HepG2 (cell line): ENCODE measurements around the gene CDCP1. TPM values are rescaled to one million over a fixed set of nuclear protein-coding genes. Genes with fewer than 3 reads are reported as not detected.

ENCODE experiments used
- ATAC-seq: fragments of 200-7000 bp; cut with Tn5 transposase; 3 replicates; pipeline ENCODE4 v1.9.1; 2020; ENCODE audit warnings: mild to moderate bottlenecking, moderate library complexity
- BruUV-seq: library from RNA; stranded (reverse); fragments of 400-500 nt; replicated peaks from 2 replicates; lab custom pipeline; 2021; lab: Mats Ljungman, UMichigan
- CTCF ChIA-PET: fragments of 300-600 bp; formaldehyde crosslinking; extraction: SDS; loops from one replicate; lab custom pipeline; 2021; ENCODE audit warnings: low total read pairs, inconsistent platforms, low intra/inter-chr PET ratio; lab: Yijun Ruan, JAX
- POLR2A ChIA-PET: fragments of 350-600 bp; sonication (Branson Sonifier 250); formaldehyde crosslinking; loops from one replicate; lab custom pipeline; 2020; ENCODE audit warnings: antibody characterized with exemption, inconsistent platforms; lab: Yijun Ruan, JAX
- DNase-seq: peaks from one replicate; pipeline ENCODE4 v3.0.0-alpha.2; 2015; ENCODE audit warnings: low spot score
- FAIRE-seq: peaks from 3 replicates; lab custom pipeline; 2011; peaks lifted over from hg19 to GRCh38; lab: Jason Lieb, UNC
- H2AFZ ChIP-seq: one replicate; pipeline ENCODE4 v1.6.1; 2011; ENCODE audit warnings: low read length, inconsistent platforms
- H3K27ac ChIP-seq: fragments of 300-600 bp; 3 replicates; pipeline ENCODE4 v1.8.0; 2011; ENCODE audit warnings: mixed run types, mild to moderate bottlenecking, mixed read lengths, low read length, inconsistent platforms; ENCODE audit not compliant: insufficient read depth; ENCODE audit errors: extremely low read length
- H3K27me3 ChIP-seq, 2 experiments: fragments of 200-600 bp in 1 of 2; 2 replicates in 1 of 2; 3 replicates in 1 of 2; pipeline versions ENCODE4 v1.6.0 to v1.8.0; 2011; ENCODE audit warnings: low read length in 2 of 2, mild to moderate bottlenecking in 2 of 2, moderate library complexity in 2 of 2, inconsistent platforms in 1 of 2; ENCODE audit not compliant: insufficient read depth in 2 of 2, control insufficient read depth in 1 of 2
- H3K36me3 ChIP-seq, 2 experiments: fragments of 200-600 bp in 1 of 2; replicated peaks in 1 of 2; 2 replicates in 1 of 2; 3 replicates in 1 of 2; pipeline versions ENCODE4 v1.5.1 to v1.8.0; 2011; ENCODE audit warnings: low read length in 2 of 2, inconsistent platforms in 1 of 2; ENCODE audit not compliant: insufficient read depth in 2 of 2, control insufficient read depth in 1 of 2
- H3K4me1 ChIP-seq: 2 replicates; pipeline ENCODE4 v1.5.1; 2012; ENCODE audit warnings: low read length, inconsistent platforms; ENCODE audit not compliant: insufficient read depth
- H3K4me2 ChIP-seq: 2 replicates; pipeline ENCODE4 v1.6.0; 2011; ENCODE audit warnings: low read depth, low read length, inconsistent platforms
- H3K4me3 ChIP-seq, 3 experiments: fragments of 200-600 bp in 1 of 3; sonication (generic), shearing (Covaris generic) in 1 of 3; replicated peaks in 1 of 3; 2 replicates each; pipeline ENCODE4 v1.5.1; 2011 to 2016; ENCODE audit warnings: low read length in 3 of 3, inconsistent platforms in 2 of 3, low read depth in 2 of 3, mild to moderate bottlenecking in 2 of 3, control low read depth in 1 of 3, mixed read lengths in 1 of 3; ENCODE audit not compliant: insufficient read depth in 1 of 3
- H3K79me2 ChIP-seq: one replicate; pipeline ENCODE4 v1.6.1; 2011; ENCODE audit warnings: low read length, inconsistent platforms; ENCODE audit not compliant: insufficient read depth
- H3K9ac ChIP-seq: 2 replicates; pipeline ENCODE4 v1.6.0; 2011; ENCODE audit warnings: mild to moderate bottlenecking, low read depth, low read length, inconsistent platforms; ENCODE audit not compliant: insufficient read depth
- H3K9me3 ChIP-seq: 2 replicates; pipeline ENCODE4 v1.5.1; 2012; ENCODE audit warnings: mild to moderate bottlenecking, low read length
- H4K20me1 ChIP-seq: 2 replicates; pipeline ENCODE4 v1.6.0; 2011; ENCODE audit warnings: inconsistent platforms, mild to moderate bottlenecking, low read length, moderate library complexity; ENCODE audit not compliant: insufficient read depth
- CEBPB ChIP-seq: IDR thresholded peaks from 2 replicates; pipeline ENCODE4 v1.6.1; 2011; ENCODE audit warnings: low read depth, low read length, improper control_type of control experiment, borderline replicate concordance
- EED ChIP-seq: sonication (generic); formaldehyde crosslinking; IDR thresholded peaks from 2 replicates; pipeline ENCODE4 v1.5.0; 2020; ENCODE audit warnings: mild to moderate bottlenecking, missing genetic modification reagents
- GABPB1 ChIP-seq: IDR thresholded peaks from 2 replicates; pipeline ENCODE4 v1.6.1; 2016; ENCODE audit warnings: mild to moderate bottlenecking, missing genetic modification reagents, moderate library complexity, missing compliant biosample characterization
- KLF15 ChIP-seq: sonication (generic); formaldehyde crosslinking; IDR thresholded peaks from 2 replicates; pipeline ENCODE4 v1.8.1; 2023; ENCODE audit warnings: borderline replicate concordance, mild to moderate bottlenecking, inconsistent platforms, missing genetic modification reagents, mixed read lengths
- MXI1 ChIP-seq: IDR thresholded peaks from 3 replicates; pipeline ENCODE4 v1.6.1; 2012; ENCODE audit warnings: low read depth, low read length, inconsistent platforms, borderline replicate concordance
- TBL1XR1 ChIP-seq: fragments of 150-350 bp; IDR thresholded peaks from 2 replicates; pipeline ENCODE4 v1.6.1; 2014; ENCODE audit warnings: borderline replicate concordance, low read length; ENCODE audit not compliant: partially characterized antibody
- ZKSCAN5 ChIP-seq: sonication (generic); formaldehyde crosslinking; IDR thresholded peaks from 2 replicates; pipeline ENCODE4 v1.5.1; 2020; ENCODE audit warnings: mild to moderate bottlenecking, missing genetic modification reagents
- ZNF33B ChIP-seq: sonication (generic); formaldehyde crosslinking; IDR thresholded peaks from 2 replicates; pipeline ENCODE4 v1.5.1; 2020; ENCODE audit warnings: mild to moderate bottlenecking, missing genetic modification reagents
- ZNF670 ChIP-seq: sonication (generic); formaldehyde crosslinking; IDR thresholded peaks from 2 replicates; pipeline ENCODE4 v1.8.0; 2022; ENCODE audit warnings: mild to moderate bottlenecking, missing genetic modification reagents, borderline replicate concordance
- ZNF724P ChIP-seq: sonication (generic); formaldehyde crosslinking; IDR thresholded peaks from 2 replicates; pipeline ENCODE4 v1.8.0; 2022; ENCODE audit warnings: missing genetic modification reagents, borderline replicate concordance
- WGBS: methylation state at CpG from one replicate; pipeline ENCODE4 v1.1.6; 2017; ENCODE audit warnings: low lambda C conversion rate; 5-methylcytosine and 5-hydroxymethylcytosine counted together
- in situ Hi-C: cut with HindIII; loops from 2 replicates; pipeline ENCODE4 v1.10.0; 2017; ENCODE audit warnings: low pct_unique_long_range_greater_than_20kb; ENCODE audit not compliant: extremely low pct_ligation_motif_present
- intact Hi-C: fragments of 100-400 bp; cut with micrococcal nuclease; formaldehyde crosslinking; loops from one replicate; pipeline ENCODE4 v1.10.0; 2022; ENCODE audit not compliant: unreplicated experiment
- polyA plus RNA-seq, 8 experiments: library from polyadenylated mRNA; depleted of rRNA in 3 of 8; stranded (reverse) in 7 of 8; unstranded in 1 of 8; fragments of >200 nt; fragmentation: Illumina TruSeq in 4 of 8; extraction: Trizol in 4 of 8; gene quantifications; 2 replicates each; pipeline versions ENCODE4 v1.2.1 to v1.2.3, GENCODE V29; 2011 to 2016; ENCODE audit warnings: low read depth in 4 of 8, missing spikeins in 1 of 8, mixed read lengths in 1 of 8; ENCODE audit not compliant: insufficient read depth in 1 of 8
- total RNA-seq, 5 experiments: library from RNA; depleted of rRNA; stranded (reverse); fragments of >200 nt; fragmentation: Illumina TruSeq; extraction: Trizol; gene quantifications; 2 replicates each; pipeline ENCODE4 v1.2.3, GENCODE V29; 2016; ENCODE audit warnings: low read depth in 1 of 5
- TF ChIP-seq, protein P1 (sequence below): sonication (generic); formaldehyde crosslinking; IDR thresholded peaks from 2 replicates; pipeline ENCODE4 v1.5.1; 2020; ENCODE audit warnings: mild to moderate bottlenecking, missing genetic modification reagents, borderline replicate concordance
- TF ChIP-seq, protein P2 (sequence below): sonication (generic); formaldehyde crosslinking; IDR thresholded peaks from 2 replicates; pipeline ENCODE4 v1.4.0; 2020; ENCODE audit warnings: mild to moderate bottlenecking, missing genetic modification reagents
- TF ChIP-seq, protein P3 (sequence below): IDR thresholded peaks from 2 replicates; pipeline ENCODE4 v1.6.1; 2012; ENCODE audit warnings: low read depth, low read length, improper control_type of control experiment
- TF ChIP-seq, protein P4 (sequence below): IDR thresholded peaks from 2 replicates; pipeline ENCODE4 v1.6.1; 2016; ENCODE audit warnings: low read depth
- TF ChIP-seq, protein P5 (sequence below): sonication (generic); formaldehyde crosslinking; IDR thresholded peaks from 2 replicates; pipeline ENCODE4 v1.8.1; 2023; ENCODE audit warnings: mild to moderate bottlenecking, missing genetic modification reagents

Gene CDCP1
- total and polyA plus RNA-seq, 2 of the 13 experiments (the other 11 are each of a cell fraction or from before 2014, with no cell fraction given): 0.11 to 0.18 TPM

DNA sequence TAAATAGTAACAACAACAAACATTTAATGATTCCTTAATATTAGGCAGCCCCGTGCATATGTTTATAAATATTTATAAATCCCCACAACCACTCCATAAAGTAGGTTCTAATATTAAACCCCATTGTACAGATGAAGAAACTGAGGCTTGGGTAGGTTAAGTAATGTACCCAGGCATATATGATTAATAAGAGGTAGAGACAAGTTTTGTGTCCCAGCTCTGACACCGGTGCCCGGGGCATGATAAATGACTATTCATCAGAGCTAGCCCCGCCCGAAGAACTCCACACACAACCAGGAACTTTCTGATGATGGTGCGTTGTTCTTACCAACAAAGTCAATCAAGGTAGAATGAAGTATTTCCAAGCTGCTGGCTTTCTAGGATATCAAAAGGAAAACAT is 19.4 kb downstream of the CDCP1 start (continued):
- TF ChIP-seq ZNF33B (CRISPR knock-in tag) (no peak), KLF15 (no peak), EED (CRISPR knock-in tag) (no peak)
- TF ChIP-seq, protein P1, sequence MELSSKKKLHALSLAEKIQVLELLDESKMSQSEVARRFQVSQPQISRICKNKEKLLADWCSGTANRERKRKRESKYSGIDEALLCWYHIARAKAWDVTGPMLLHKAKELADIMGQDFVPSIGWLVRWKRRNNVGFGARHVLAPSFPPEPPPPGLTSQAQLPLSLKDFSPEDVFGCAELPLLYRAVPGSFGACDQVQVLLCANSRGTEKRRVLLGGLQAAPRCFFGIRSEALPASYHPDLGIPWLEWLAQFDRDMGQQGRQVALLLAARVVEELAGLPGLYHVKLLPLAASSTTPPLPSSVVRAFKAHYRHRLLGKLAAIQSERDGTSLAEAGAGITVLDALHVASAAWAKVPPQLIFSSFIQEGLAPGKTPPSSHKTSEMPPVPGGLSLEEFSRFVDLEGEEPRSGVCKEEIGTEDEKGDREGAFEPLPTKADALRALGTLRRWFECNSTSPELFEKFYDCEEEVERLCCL (CRISPR knock-in tag): no peak

DNA sequence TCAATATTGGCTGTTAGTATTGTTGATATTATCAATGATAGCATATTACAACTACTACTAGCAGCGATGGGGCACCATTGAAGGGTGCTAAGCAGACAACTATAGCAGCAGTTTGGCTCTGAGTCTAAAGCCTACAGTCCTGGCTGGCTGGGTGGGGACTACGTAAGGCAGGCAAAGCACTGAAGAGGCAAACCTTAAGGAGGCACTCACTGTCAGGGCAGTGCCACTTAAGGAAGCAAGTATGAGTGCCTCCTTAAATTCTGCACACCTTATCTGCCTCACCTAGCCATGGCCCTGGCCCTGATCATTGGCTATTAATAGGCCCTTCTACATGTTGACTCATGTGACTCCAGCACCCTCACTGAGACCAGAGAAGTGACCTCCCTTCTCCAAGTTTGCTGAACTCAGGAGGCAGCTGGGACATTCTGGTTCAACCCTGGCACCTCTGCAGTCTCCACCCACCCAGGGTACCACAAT is 20.6 kb downstream of the CDCP1 start:
- no peak overlapping the region for H2AFZ ChIP-seq
- H3K4me1 ChIP-seq: peaks cover 16% of the 10 kb centered on the region
- 42% methylated on average over 2 of the region's 2 CpGs for WGBS
- H3K27ac ChIP-seq: no peak overlapping the region
- in situ Hi-C loops (no loop called here), intact Hi-C loops (no loop called here)
- TF ChIP-seq ZNF670 (CRISPR knock-in tag): no peak
- TF ChIP-seq, protein P2, sequence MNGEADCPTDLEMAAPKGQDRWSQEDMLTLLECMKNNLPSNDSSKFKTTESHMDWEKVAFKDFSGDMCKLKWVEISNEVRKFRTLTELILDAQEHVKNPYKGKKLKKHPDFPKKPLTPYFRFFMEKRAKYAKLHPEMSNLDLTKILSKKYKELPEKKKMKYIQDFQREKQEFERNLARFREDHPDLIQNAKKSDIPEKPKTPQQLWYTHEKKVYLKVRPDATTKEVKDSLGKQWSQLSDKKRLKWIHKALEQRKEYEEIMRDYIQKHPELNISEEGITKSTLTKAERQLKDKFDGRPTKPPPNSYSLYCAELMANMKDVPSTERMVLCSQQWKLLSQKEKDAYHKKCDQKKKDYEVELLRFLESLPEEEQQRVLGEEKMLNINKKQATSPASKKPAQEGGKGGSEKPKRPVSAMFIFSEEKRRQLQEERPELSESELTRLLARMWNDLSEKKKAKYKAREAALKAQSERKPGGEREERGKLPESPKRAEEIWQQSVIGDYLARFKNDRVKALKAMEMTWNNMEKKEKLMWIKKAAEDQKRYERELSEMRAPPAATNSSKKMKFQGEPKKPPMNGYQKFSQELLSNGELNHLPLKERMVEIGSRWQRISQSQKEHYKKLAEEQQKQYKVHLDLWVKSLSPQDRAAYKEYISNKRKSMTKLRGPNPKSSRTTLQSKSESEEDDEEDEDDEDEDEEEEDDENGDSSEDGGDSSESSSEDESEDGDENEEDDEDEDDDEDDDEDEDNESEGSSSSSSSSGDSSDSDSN: no peak
- TF ChIP-seq ZNF724P: no peak
- no peak for TF ChIP-seq CEBPB
- TF ChIP-seq, protein P3, sequence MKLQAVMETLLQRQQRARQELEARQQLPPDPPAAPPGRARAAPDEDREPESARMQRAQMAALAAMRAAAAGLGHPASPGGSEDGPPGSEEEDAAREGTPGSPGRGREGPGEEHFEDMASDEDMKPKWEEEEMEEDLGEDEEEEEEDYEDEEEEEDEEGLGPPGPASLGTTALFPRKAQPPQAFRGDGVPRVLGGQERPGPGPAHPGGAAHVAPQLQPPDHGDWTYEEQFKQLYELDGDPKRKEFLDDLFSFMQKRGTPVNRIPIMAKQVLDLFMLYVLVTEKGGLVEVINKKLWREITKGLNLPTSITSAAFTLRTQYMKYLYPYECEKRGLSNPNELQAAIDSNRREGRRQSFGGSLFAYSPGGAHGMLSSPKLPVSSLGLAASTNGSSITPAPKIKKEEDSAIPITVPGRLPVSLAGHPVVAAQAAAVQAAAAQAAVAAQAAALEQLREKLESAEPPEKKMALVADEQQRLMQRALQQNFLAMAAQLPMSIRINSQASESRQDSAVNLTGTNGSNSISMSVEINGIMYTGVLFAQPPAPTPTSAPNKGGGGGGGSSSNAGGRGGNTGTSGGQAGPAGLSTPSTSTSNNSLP: no peak
- TF ChIP-seq ZKSCAN5: no peak
- TF ChIP-seq GABPB1: no peak
- TF ChIP-seq, protein P4, sequence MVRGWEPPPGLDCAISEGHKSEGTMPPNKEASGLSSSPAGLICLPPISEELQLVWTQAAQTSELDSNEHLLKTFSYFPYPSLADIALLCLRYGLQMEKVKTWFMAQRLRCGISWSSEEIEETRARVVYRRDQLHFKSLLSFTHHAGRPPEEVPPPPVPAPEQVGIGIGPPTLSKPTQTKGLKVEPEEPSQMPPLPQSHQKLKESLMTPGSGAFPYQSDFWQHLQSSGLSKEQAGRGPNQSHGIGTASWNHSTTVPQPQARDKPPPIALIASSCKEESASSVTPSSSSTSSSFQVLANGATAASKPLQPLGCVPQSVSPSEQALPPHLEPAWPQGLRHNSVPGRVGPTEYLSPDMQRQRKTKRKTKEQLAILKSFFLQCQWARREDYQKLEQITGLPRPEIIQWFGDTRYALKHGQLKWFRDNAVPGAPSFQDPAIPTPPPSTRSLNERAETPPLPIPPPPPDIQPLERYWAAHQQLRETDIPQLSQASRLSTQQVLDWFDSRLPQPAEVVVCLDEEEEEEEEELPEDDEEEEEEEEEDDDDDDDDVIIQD (CRISPR knock-in tag): no peak
- TF ChIP-seq, protein P5, sequence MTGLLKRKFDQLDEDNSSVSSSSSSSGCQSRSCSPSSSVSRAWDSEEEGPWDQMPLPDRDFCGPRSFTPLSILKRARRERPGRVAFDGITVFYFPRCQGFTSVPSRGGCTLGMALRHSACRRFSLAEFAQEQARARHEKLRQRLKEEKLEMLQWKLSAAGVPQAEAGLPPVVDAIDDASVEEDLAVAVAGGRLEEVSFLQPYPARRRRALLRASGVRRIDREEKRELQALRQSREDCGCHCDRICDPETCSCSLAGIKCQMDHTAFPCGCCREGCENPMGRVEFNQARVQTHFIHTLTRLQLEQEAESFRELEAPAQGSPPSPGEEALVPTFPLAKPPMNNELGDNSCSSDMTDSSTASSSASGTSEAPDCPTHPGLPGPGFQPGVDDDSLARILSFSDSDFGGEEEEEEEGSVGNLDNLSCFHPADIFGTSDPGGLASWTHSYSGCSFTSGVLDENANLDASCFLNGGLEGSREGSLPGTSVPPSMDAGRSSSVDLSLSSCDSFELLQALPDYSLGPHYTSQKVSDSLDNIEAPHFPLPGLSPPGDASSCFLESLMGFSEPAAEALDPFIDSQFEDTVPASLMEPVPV: no peak
- TF ChIP-seq MXI1: no peak
- no peak for TF ChIP-seq TBL1XR1
- H3K36me3 ChIP-seq: no peaks in the 10 kb centered on the region
- no TSS peak for BruUV-seq
- DNase-seq (no peak), ATAC-seq (no peak), FAIRE-seq (no peak)
- POLR2A ChIA-PET: no interaction called here
- H3K4me2 ChIP-seq: no peak overlapping the region
- H3K79me2 ChIP-seq: no peaks in the 10 kb centered on the region
- CTCF ChIA-PET: no interaction called here
- H4K20me1 ChIP-seq: no peaks in the 10 kb centered on the region
- no peaks in the 10 kb centered on the region for H3K9me3 ChIP-seq
- no peaks in the 10 kb centered on the region for H3K27me3 ChIP-seq
- no peak overlapping the region for H3K9ac ChIP-seq
- H3K4me3 ChIP-seq: no peak overlapping the region
